ENCODE data around the gene SH3PXD2A. TPM values are rescaled to one million over a fixed set of nuclear protein-coding genes. Genes with fewer than 3 reads are reported as not detected.

SH3PXD2A gene
- total and polyA plus RNA-seq, 9 of the 15 experiments (the other 6 are each of a cell fraction or from before 2014, with no cell fraction given): 0.41 to 9.3 (median 2.5) TPM

DNA sequence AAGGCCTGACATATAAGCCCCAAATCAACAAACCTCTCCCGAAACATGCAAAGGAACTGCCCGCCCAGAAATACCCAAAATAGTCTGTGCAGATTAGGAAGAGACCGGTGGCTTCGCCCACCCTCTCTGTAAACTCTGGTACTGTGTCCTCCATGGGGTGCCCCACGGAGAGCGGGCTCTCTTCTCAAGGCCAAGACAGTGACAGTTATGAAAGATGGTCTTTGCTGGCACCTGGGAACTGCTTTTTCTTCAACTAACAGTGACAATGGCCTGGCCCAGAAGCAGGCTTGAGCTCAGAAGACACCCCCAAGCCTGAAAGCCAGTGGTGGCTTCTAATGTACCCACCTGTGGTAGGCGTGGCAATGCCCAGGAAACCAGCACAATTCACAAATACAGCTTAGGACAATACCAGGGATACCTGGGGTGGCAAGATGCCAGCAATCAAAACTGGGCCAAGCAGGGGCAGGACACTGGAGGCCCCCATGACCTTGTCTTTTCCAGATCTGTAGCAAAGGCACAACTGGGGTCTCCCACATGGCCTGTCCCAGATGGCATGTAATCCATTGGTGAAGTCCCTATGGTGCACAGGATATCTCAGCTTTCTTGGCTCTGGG is 254.3 kb downstream of the SH3PXD2A start:
- in situ Hi-C loops (cut with MboI): loop anchor here (5.0 kb wide), 1 partner anchor 86 kb away; no protein-coding TSS in a partner anchor
- no peak overlapping the region for H3K4me3 ChIP-seq
- no peaks in the 10 kb centered on the region for H3K27me3 ChIP-seq (ENCODE audit: control insufficient read depth in 2 of 2, insufficient read depth in 2 of 2, low read length in 2 of 2)
- ATAC-seq: no peak
- no peak overlapping the region for H2AFZ ChIP-seq (ENCODE audit: low read depth, low read length)
- peaks cover 9% of the 10 kb centered on the region; the same call in 2 of the 3 replicates for H3K36me3 ChIP-seq (ENCODE audit: control insufficient read depth, insufficient read depth, low read length)
- H3K79me2 ChIP-seq (ENCODE audit: control insufficient read depth, insufficient read depth, low read length): no peaks in the 10 kb centered on the region
- FAIRE-seq: no peak
- CTCF ChIA-PET (ENCODE audit: low intra/inter-chr PET ratio): interaction anchor here (0.6 kb wide), 1 partner anchor 65 kb away, joined by 4 read pairs; no protein-coding TSS in a partner anchor
- BruUV-seq (replicated peaks): no TSS peak
- H3K4me1 ChIP-seq (replicated peaks in 1 of 2; ENCODE audit: control insufficient read depth in 2 of 2, insufficient read depth in 2 of 2, low read length in 2 of 2): no peaks in the 10 kb centered on the region; a peak in 1 of 5 replicates
- H3K9me3 ChIP-seq (replicated peaks; ENCODE audit: control insufficient read depth, insufficient read depth, low read depth, low read length): no peaks in the 10 kb centered on the region
- no peak for DNase-seq (ENCODE audit: extremely low read depth in 1 of 4, low spot score in 3 of 4)
- 69% methylated on average over 7 of the region's 7 CpGs for WGBS (ENCODE audit: insufficient coverage, low coverage, missing lambda C conversion rate)
- no peak overlapping the region for H3K27ac ChIP-seq (ENCODE audit: extremely low read depth, low read depth, low read length)
- intact Hi-C loops (cut with micrococcal nuclease): no loop called here
- no peak overlapping the region for H3K4me2 ChIP-seq (ENCODE audit: insufficient read depth, low read length)
- H3K9me1 ChIP-seq (ENCODE audit: control insufficient read depth, insufficient read depth, low read length): no peaks in the 10 kb centered on the region
- POLR2A ChIA-PET: no interaction called here
- H4K20me1 ChIP-seq (replicated peaks; ENCODE audit: control insufficient read depth, insufficient read depth, low read length): no peaks in the 10 kb centered on the region
- H3K9ac ChIP-seq (ENCODE audit: insufficient read depth in 1 of 2, low read depth in 2 of 2, low read length in 2 of 2): no peak overlapping the region
- TF ChIP-seq, protein P1, sequence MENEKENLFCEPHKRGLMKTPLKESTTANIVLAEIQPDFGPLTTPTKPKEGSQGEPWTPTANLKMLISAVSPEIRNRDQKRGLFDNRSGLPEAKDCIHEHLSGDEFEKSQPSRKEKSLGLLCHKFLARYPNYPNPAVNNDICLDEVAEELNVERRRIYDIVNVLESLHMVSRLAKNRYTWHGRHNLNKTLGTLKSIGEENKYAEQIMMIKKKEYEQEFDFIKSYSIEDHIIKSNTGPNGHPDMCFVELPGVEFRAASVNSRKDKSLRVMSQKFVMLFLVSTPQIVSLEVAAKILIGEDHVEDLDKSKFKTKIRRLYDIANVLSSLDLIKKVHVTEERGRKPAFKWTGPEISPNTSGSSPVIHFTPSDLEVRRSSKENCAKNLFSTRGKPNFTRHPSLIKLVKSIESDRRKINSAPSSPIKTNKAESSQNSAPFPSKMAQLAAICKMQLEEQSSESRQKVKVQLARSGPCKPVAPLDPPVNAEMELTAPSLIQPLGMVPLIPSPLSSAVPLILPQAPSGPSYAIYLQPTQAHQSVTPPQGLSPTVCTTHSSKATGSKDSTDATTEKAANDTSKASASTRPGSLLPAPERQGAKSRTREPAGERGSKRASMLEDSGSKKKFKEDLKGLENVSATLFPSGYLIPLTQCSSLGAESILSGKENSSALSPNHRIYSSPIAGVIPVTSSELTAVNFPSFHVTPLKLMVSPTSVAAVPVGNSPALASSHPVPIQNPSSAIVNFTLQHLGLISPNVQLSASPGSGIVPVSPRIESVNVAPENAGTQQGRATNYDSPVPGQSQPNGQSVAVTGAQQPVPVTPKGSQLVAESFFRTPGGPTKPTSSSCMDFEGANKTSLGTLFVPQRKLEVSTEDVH (IDR thresholded peaks at IDR 0.05; ENCODE audit: low read depth, partially characterized antibody): no peak
- TF ChIP-seq NCOR1 (IDR thresholded peaks at IDR 0.05) (no peak), ZNF76 (CRISPR knock-in tag; IDR thresholded peaks at IDR 0.05; ENCODE audit: borderline replicate concordance) (no peak), ASH1L (IDR thresholded peaks at IDR 0.05; ENCODE audit: borderline replicate concordance, low read depth, partially characterized antibody) (no peak), ZNF354B (CRISPR knock-in tag; IDR thresholded peaks at IDR 0.05) (no peak), SIX5 (IDR thresholded peaks at IDR 0.05; ENCODE audit: borderline replicate concordance in 1 of 2, insufficient read depth in 1 of 2, low read depth in 1 of 2, low read length in 2 of 2) (no peak), NCOA1 (IDR thresholded peaks at IDR 0.05; ENCODE audit: low read depth) (no peak), TCF7L2 (IDR thresholded peaks at IDR 0.05; ENCODE audit: low read depth, low read length) (no peak)
- TF ChIP-seq, protein P2, sequence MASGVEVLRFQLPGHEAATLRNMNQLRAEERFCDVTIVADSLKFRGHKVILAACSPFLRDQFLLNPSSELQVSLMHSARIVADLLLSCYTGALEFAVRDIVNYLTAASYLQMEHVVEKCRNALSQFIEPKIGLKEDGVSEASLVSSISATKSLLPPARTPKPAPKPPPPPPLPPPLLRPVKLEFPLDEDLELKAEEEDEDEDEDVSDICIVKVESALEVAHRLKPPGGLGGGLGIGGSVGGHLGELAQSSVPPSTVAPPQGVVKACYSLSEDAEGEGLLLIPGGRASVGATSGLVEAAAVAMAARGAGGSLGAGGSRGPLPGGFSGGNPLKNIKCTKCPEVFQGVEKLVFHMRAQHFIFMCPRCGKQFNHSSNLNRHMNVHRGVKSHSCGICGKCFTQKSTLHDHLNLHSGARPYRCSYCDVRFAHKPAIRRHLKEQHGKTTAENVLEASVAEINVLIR (CRISPR knock-in tag; IDR thresholded peaks at IDR 0.05): no peak
- TF ChIP-seq, protein P3, sequence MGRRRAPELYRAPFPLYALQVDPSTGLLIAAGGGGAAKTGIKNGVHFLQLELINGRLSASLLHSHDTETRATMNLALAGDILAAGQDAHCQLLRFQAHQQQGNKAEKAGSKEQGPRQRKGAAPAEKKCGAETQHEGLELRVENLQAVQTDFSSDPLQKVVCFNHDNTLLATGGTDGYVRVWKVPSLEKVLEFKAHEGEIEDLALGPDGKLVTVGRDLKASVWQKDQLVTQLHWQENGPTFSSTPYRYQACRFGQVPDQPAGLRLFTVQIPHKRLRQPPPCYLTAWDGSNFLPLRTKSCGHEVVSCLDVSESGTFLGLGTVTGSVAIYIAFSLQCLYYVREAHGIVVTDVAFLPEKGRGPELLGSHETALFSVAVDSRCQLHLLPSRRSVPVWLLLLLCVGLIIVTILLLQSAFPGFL (CRISPR knock-in tag; IDR thresholded peaks at IDR 0.05): no peak
- TF ChIP-seq, protein P4, sequence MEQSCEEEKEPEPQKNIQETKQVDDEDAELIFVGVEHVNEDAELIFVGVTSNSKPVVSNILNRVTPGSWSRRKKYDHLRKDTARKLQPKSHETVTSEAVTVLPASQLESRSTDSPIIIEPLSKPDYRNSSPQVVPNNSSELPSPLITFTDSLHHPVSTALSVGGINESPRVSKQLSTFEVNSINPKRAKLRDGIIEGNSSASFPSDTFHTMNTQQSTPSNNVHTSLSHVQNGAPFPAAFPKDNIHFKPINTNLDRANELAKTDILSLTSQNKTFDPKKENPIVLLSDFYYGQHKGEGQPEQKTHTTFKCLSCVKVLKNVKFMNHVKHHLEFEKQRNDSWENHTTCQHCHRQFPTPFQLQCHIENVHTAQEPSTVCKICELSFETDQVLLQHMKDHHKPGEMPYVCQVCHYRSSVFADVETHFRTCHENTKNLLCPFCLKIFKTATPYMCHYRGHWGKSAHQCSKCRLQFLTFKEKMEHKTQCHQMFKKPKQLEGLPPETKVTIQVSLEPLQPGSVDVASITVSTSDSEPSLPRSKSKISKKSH (CRISPR knock-in tag; IDR thresholded peaks at IDR 0.05): no peak

Measured in K562 (cell line).